HCT116 (cell line): Measurements from ENCODE around the gene ATXN2. TPM values are rescaled to one million over a fixed set of nuclear protein-coding genes. Genes with fewer than 3 reads are reported as not detected.

Experiments used
- ATAC-seq: fragments of 200-7000 bp; cut with Tn5 transposase; 2 replicates; pipeline ENCODE4 v1.9.1; 2020; ENCODE audit warnings: mild to moderate bottlenecking, moderate library complexity
- BruUV-seq: library from RNA; stranded (reverse); fragments of 400-500 nt; replicated peaks from 2 replicates; lab custom pipeline; 2021; lab: Mats Ljungman, UMichigan
- CTCF ChIA-PET: fragments of 300-600 bp; sonication (Branson Sonifier 250); formaldehyde crosslinking; loops from one replicate; lab custom pipeline; 2021; ENCODE audit warnings: antibody characterized with exemption; lab: Charles Lee
- POLR2A ChIA-PET: fragments of 300-600, 350-600 bp; sonication (Branson Sonifier 250); formaldehyde crosslinking; loops from one replicate; lab custom pipeline; 2021; ENCODE audit warnings: antibody characterized with exemption; lab: Charles Lee
- RAD21 ChIA-PET, 2 experiments: fragments of 300-600 bp; sonication (Branson Sonifier 250); formaldehyde crosslinking; loops; one replicate each; lab custom pipeline; 2023; ENCODE audit warnings: low total read pairs in 2 of 2; ENCODE audit not compliant: uncharacterized antibody in 2 of 2, unreplicated experiment in 2 of 2, low non-redundant PET in 1 of 2; lab: Charles Lee
- DNase-seq: peaks from one replicate; pipeline ENCODE4 v3.0.0-alpha.2; 2010; ENCODE audit warnings: low read depth, low spot score
- H2AFZ ChIP-seq: fragments of 200-600 bp; shearing (Covaris generic), sonication (generic); 2 replicates; pipeline ENCODE4 v1.6.1; 2017; ENCODE audit warnings: low read depth, mixed run types, mixed read lengths, antibody characterized with exemption, low read length; ENCODE audit not compliant: poor library complexity, severe bottlenecking
- H3K27ac ChIP-seq: 2 replicates; pipeline ENCODE4 v1.5.1; 2012; ENCODE audit warnings: low read depth, low read length
- H3K27me3 ChIP-seq: fragments of 200-600 bp; sonication (generic); 2 replicates; pipeline ENCODE4 v1.6.1; 2016; ENCODE audit warnings: mixed run types, low read length, mixed read lengths; ENCODE audit not compliant: insufficient read depth
- H3K36me3 ChIP-seq, 2 experiments: fragments of 200-500 bp in 1 of 2; fragments of 200-600 bp in 1 of 2; sonication (Bioruptor generic) in 1 of 2; sonication (generic) in 1 of 2; 2 replicates each; pipeline versions ENCODE4 v1.5.1 to v1.6.1; 2014 to 2016; ENCODE audit warnings: low read length in 2 of 2, inconsistent platforms in 1 of 2, mixed read lengths in 1 of 2, mixed run types in 1 of 2; ENCODE audit not compliant: insufficient read depth in 2 of 2, control insufficient read depth in 1 of 2
- H3K4me1 ChIP-seq, 2 experiments: fragments of 200-600 bp in 1 of 2; sonication (generic) in 1 of 2; 2 replicates each; pipeline versions ENCODE4 v1.5.1 to v1.6.1; 2012 to 2017; ENCODE audit warnings: low read length in 2 of 2, inconsistent platforms in 1 of 2, mild to moderate bottlenecking in 1 of 2, mixed read lengths in 1 of 2, mixed run types in 1 of 2, moderate library complexity in 1 of 2; ENCODE audit not compliant: insufficient read depth in 2 of 2, control insufficient read depth in 1 of 2
- H3K4me2 ChIP-seq: fragments of 200-600 bp; sonication (generic); 2 replicates; pipeline ENCODE4 v1.6.1; 2017; ENCODE audit warnings: mixed run types, low read length, mixed read lengths
- H3K4me3 ChIP-seq, 2 experiments: fragments of 200-600 bp in 1 of 2; sonication (generic) in 1 of 2; replicated peaks in 1 of 2; 2 replicates each; pipeline ENCODE4 v1.5.1; 2011 to 2016; ENCODE audit warnings: low read length in 2 of 2, control low read depth in 1 of 2, low read depth in 1 of 2, mild to moderate bottlenecking in 1 of 2, mixed read lengths in 1 of 2, mixed run types in 1 of 2
- H3K79me2 ChIP-seq: fragments of 200-600 bp; sonication (generic); 2 replicates; pipeline ENCODE4 v1.6.1; 2017; ENCODE audit warnings: mild to moderate bottlenecking, mixed run types, low read length, moderate library complexity, mixed read lengths; ENCODE audit not compliant: insufficient read depth
- H3K9ac ChIP-seq: fragments of 200-600 bp; sonication (generic); 2 replicates; pipeline ENCODE4 v1.6.1; 2016; ENCODE audit warnings: low read length, mixed read lengths
- H3K9me2 ChIP-seq: fragments of 200-600 bp; sonication (generic), shearing (Covaris generic); 2 replicates; pipeline ENCODE4 v1.6.1; 2017; ENCODE audit warnings: mixed run types, mild to moderate bottlenecking, moderate library complexity; ENCODE audit not compliant: insufficient read depth
- H3K9me3 ChIP-seq, 2 experiments: fragments of 200-500 bp in 1 of 2; fragments of 200-600 bp in 1 of 2; sonication (Bioruptor generic) in 1 of 2; sonication (generic) in 1 of 2; 2 replicates each; pipeline ENCODE4 v1.6.1; 2014 to 2017; ENCODE audit warnings: low read length in 2 of 2, mixed read lengths in 2 of 2, inconsistent platforms in 1 of 2, low read depth in 1 of 2, mild to moderate bottlenecking in 1 of 2, mixed run types in 1 of 2, moderate library complexity in 1 of 2; ENCODE audit not compliant: control insufficient read depth in 1 of 2, insufficient read depth in 1 of 2
- H4K20me1 ChIP-seq: fragments of 200-600 bp; sonication (generic), shearing (Covaris generic); 2 replicates; pipeline ENCODE4 v1.6.1; 2017; ENCODE audit warnings: mixed run types, mild to moderate bottlenecking, moderate library complexity; ENCODE audit not compliant: insufficient read depth
- CBX3 ChIP-seq: IDR thresholded peaks from 2 replicates; pipeline ENCODE4 v1.6.1; 2012; ENCODE audit warnings: low read depth
- CEBPB ChIP-seq: IDR thresholded peaks from 2 replicates; pipeline ENCODE4 v1.6.1; 2012; ENCODE audit warnings: low read depth
- EZH2 ChIP-seq: fragments of 200-600 bp; sonication (generic); IDR thresholded peaks from 2 replicates; pipeline ENCODE4 v1.6.1; 2017; ENCODE audit warnings: antibody characterized with exemption, mixed run types
- EZH2phosphoT487 ChIP-seq: fragments of 200-600 bp; IDR thresholded peaks from 2 replicates; pipeline ENCODE4 v1.6.1; 2018; ENCODE audit warnings: antibody characterized with exemption, borderline replicate concordance
- RAD21 ChIP-seq: IDR thresholded peaks from 2 replicates; pipeline ENCODE4 v1.6.1; 2012; ENCODE audit warnings: low read depth, mild to moderate bottlenecking
- intact Hi-C: fragments of 100-400 bp; cut with micrococcal nuclease; formaldehyde crosslinking; loops from 2 replicates; pipeline ENCODE4 v1.10.0; 2022
- total RNA-seq: library from RNA; stranded (reverse); gene quantifications from one replicate; pipeline ENCODE4 v1.2.1, GENCODE V29; 2021; ENCODE audit not compliant: unreplicated experiment
- TF ChIP-seq, protein P1 (sequence below), 3 experiments: fragments of 200-600 bp in 1 of 3; sonication (generic) in 1 of 3; IDR thresholded peaks in 2 of 3; conservative IDR thresholded peaks in 1 of 3; 2 replicates each; pipeline ENCODE4 v1.5.1; 2012 to 2017; ENCODE audit warnings: low read depth in 2 of 3, low read length in 2 of 3, antibody characterized with exemption in 1 of 3, borderline replicate concordance in 1 of 3, control low read depth in 1 of 3, mild to moderate bottlenecking in 1 of 3, mixed read lengths in 1 of 3, mixed run types in 1 of 3, moderate library complexity in 1 of 3; ENCODE audit not compliant: insufficient read depth in 1 of 3
- TF ChIP-seq, protein P2 (sequence below): IDR thresholded peaks from 2 replicates; pipeline ENCODE4 v1.6.1; 2011; ENCODE audit warnings: mild to moderate bottlenecking, low read length, moderate library complexity; ENCODE audit not compliant: insufficient replicate concordance; ENCODE audit errors: extremely low read depth

The ATXN2 gene
- total RNA-seq, 1 experiment from 2014 or later = 72.7 TPM

DNA sequence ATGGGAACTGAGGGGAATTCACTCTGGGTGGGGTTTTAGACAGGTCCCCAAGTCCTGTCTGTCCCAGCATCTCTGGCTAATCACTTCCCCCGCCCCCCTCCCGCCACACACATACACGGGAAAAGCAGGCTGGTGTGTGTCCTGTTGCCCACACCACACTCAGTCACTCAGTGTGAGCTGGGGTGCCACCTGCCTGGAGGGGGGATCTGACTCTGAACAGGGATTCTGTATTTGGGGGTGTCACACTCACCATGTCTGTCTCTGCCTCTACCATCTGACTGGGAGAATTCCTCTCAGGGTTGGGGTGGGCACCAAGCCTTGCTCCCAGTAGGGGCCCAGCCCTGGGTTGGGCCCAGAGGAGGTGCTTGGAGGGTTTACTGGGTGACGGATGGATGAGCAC lies 162.3 kb downstream of the ATXN2 start:
- H3K4me1 ChIP-seq = peaks cover 0 to 19% of the 10 kb centered on the region in 2 experiments; a peak in 1 of 4 replicates
- TF ChIP-seq, protein P1, sequence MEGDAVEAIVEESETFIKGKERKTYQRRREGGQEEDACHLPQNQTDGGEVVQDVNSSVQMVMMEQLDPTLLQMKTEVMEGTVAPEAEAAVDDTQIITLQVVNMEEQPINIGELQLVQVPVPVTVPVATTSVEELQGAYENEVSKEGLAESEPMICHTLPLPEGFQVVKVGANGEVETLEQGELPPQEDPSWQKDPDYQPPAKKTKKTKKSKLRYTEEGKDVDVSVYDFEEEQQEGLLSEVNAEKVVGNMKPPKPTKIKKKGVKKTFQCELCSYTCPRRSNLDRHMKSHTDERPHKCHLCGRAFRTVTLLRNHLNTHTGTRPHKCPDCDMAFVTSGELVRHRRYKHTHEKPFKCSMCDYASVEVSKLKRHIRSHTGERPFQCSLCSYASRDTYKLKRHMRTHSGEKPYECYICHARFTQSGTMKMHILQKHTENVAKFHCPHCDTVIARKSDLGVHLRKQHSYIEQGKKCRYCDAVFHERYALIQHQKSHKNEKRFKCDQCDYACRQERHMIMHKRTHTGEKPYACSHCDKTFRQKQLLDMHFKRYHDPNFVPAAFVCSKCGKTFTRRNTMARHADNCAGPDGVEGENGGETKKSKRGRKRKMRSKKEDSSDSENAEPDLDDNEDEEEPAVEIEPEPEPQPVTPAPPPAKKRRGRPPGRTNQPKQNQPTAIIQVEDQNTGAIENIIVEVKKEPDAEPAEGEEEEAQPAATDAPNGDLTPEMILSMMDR (IDR thresholded peaks at IDR 0.05 in 2 of 3, conservative IDR thresholded peaks at IDR 0.05 in 1 of 3; ENCODE audit: borderline replicate concordance in 1 of 3, insufficient read depth in 1 of 3, low read depth in 2 of 3, low read length in 2 of 3) = no peak
- TF ChIP-seq, protein P2, sequence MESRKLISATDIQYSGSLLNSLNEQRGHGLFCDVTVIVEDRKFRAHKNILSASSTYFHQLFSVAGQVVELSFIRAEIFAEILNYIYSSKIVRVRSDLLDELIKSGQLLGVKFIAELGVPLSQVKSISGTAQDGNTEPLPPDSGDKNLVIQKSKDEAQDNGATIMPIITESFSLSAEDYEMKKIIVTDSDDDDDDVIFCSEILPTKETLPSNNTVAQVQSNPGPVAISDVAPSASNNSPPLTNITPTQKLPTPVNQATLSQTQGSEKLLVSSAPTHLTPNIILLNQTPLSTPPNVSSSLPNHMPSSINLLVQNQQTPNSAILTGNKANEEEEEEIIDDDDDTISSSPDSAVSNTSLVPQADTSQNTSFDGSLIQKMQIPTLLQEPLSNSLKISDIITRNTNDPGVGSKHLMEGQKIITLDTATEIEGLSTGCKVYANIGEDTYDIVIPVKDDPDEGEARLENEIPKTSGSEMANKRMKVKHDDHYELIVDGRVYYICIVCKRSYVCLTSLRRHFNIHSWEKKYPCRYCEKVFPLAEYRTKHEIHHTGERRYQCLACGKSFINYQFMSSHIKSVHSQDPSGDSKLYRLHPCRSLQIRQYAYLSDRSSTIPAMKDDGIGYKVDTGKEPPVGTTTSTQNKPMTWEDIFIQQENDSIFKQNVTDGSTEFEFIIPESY = no peak
- TF ChIP-seq RAD21 (no peak), CBX3 (no peak), EZH2phosphoT487 (no peak), CEBPB (no peak), EZH2 (no peak)
- intact Hi-C loops = no loop called here
- BruUV-seq = no TSS peak
- no peaks in the 10 kb centered on the region; the same call in 1 of the 2 replicates for H3K79me2 ChIP-seq
- H2AFZ ChIP-seq = no peak overlapping the region
- H3K9me2 ChIP-seq = no peaks in the 10 kb centered on the region
- H3K9ac ChIP-seq = no peak overlapping the region
- H3K27me3 ChIP-seq = no peaks in the 10 kb centered on the region
- CTCF ChIA-PET = interaction anchor here (2.8 kb wide), 1 partner anchor 15 kb away, joined by 10 read pairs; no protein-coding TSS in a partner anchor
- H4K20me1 ChIP-seq = no peaks in the 10 kb centered on the region
- POLR2A ChIA-PET = no interaction called here
- DNase-seq = no peak
- RAD21 ChIA-PET = interaction anchor here in 1 of 2 experiments (0.6 kb wide), 1 partner anchor 1755 kb away, joined by 4 read pairs; no protein-coding TSS in a partner anchor
- no peak for ATAC-seq
- no peak overlapping the region for H3K27ac ChIP-seq
- no peak overlapping the region for H3K4me2 ChIP-seq
- no peaks in the 10 kb centered on the region for H3K36me3 ChIP-seq
- H3K9me3 ChIP-seq = no peaks in the 10 kb centered on the region
- no peak overlapping the region for H3K4me3 ChIP-seq
